ENCODE measurements around the gene TRPM8.

DNA sequence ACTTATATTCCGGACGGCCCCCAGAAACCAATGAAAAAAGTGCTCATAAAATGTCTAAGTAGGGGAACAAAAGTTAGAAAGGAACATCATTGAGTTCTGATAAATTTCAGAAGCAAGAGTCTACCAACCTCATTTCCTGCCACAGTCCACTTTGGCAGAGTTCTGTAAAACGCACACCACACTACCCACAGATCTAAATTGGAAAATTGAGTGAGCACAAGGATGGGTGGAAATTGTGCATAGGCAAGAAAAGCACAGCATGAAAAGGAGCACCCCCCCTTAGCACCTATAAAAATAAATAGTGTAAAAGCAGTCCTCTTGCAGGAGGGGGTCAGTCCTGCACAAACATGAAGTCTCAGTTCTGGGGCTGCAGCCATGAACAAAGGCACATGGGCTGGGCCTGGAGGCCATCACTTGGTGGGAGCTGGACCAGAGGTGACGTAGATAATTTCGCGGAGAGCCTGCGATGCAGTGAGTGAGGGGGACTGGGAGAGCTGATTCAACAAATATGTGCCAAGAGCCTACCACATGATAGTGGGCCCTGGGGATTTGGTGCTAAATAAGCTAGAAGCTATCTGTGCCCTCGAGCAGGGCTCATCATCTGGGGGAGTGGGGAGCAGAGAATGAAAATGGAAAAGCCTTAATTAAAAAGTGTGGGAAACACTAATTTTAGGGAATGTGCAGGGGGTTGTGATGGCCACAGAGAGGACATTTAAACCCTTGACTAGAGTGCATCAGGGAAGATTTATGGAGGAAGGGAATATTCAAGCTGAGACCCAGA lies 84.4 kb downstream of the TRPM8 start:
- TF ChIP-seq EZH2 (IDR thresholded peaks at IDR 0.05; ENCODE audit: low read length, missing control alignments), result no peak
- TF ChIP-seq, protein P1, sequence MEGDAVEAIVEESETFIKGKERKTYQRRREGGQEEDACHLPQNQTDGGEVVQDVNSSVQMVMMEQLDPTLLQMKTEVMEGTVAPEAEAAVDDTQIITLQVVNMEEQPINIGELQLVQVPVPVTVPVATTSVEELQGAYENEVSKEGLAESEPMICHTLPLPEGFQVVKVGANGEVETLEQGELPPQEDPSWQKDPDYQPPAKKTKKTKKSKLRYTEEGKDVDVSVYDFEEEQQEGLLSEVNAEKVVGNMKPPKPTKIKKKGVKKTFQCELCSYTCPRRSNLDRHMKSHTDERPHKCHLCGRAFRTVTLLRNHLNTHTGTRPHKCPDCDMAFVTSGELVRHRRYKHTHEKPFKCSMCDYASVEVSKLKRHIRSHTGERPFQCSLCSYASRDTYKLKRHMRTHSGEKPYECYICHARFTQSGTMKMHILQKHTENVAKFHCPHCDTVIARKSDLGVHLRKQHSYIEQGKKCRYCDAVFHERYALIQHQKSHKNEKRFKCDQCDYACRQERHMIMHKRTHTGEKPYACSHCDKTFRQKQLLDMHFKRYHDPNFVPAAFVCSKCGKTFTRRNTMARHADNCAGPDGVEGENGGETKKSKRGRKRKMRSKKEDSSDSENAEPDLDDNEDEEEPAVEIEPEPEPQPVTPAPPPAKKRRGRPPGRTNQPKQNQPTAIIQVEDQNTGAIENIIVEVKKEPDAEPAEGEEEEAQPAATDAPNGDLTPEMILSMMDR (conservative IDR thresholded peaks at IDR 0.05 in 1 of 2, IDR thresholded peaks at IDR 0.05 in 1 of 2; ENCODE audit: low read depth in 1 of 2, low read length in 2 of 2), result no peak
